GM21526 (cell line): ENCODE results near the gene SLC27A3.

Experiments
- ATAC-seq: cut with Tn5 transposase; IDR thresholded peaks from one replicate; pipeline ENCODE4 v1.9.1; 2021; ENCODE audit warnings: moderate library complexity; ENCODE audit not compliant: unreplicated experiment, low FRiP score

Gene SLC27A3, protein sequence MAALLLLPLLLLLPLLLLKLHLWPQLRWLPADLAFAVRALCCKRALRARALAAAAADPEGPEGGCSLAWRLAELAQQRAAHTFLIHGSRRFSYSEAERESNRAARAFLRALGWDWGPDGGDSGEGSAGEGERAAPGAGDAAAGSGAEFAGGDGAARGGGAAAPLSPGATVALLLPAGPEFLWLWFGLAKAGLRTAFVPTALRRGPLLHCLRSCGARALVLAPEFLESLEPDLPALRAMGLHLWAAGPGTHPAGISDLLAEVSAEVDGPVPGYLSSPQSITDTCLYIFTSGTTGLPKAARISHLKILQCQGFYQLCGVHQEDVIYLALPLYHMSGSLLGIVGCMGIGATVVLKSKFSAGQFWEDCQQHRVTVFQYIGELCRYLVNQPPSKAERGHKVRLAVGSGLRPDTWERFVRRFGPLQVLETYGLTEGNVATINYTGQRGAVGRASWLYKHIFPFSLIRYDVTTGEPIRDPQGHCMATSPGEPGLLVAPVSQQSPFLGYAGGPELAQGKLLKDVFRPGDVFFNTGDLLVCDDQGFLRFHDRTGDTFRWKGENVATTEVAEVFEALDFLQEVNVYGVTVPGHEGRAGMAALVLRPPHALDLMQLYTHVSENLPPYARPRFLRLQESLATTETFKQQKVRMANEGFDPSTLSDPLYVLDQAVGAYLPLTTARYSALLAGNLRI

DNA sequence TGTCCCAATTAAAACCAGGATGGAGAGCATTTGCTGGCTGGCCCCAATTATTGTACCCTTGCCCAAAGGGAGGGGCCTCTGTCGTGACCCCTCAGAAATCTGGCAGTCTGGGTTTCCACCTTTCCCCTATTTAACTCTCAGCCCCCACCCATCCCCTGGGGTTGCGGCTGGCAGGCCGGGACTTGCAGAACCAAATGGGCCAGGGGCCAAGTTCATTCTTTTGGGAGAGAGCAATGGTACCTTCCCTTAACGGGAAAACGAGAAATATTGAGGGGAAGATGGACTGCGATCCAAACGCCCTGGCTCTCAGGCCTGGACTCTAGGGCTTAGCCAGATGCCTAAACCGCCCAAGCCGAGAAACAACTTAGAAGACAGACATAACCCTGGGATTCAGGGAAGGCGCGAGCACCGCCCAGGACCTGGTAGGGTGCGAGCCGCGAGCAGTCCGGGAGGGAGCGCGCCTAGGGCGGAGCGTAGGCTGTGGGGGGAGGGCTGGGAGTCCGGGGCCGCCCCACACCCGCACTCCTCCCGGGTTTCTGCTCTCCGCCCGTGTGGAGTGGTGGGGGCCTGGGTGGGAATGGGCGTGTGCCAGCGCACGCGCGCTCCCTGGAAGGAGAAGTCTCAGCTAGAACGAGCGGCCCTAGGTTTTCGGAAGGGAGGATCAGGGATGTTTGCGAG, at the start of gene SLC27A3:
SLC27A3 (plus strand) TSS at position 628 of the 678 bp plus-strand sequence. CDS start 91 bp downstream, outside the sequence.
- no peak for ATAC-seq

DNA sequence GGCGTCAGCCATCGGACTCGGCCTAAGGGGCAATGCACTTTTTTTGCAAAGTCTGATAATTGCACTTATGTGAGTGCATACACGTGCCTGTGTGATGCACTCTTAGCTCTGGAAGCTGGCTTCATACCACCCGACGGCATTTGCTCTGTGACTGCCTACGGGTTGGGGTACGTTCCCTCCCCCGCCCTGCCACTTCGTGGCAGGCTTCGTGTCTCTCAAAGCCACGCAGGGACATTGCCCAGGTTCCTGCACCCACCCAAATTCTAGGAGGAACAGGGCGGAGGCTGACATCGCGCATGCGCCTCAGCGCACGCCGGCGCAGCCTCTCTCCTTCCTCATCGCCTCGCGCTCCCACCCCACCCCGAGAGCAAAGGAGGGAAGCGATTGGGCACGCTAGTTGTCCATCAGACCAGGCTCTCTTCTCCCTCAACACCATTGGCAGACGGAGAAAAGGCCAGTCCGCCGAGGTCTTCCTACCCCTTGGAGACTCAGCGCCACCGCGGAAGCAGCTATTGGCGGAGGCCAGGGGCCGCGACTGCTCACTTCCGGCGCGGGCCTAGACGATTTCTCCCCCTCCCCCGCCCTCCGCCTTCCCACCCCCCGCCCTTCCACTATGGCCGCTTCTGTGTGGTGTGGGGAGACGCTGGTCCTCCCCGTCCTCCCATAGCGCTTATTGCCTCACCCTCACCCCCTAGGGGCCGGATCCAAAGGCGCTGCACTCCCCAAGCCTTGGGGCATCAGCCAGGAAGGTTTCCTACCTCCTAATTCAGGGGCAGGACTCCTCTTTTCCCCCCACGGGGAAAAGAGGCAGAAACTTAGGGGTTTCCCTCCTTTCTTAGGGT, 47.5 kb upstream of the SLC27A3 start, which contains the start of gene INTS3:
INTS3 (plus strand) TSS at position 588 of the 842 bp plus-strand sequence. CDS start 585 bp downstream, outside the sequence.
- peak; percentile 89 for ATAC-seq

DNA sequence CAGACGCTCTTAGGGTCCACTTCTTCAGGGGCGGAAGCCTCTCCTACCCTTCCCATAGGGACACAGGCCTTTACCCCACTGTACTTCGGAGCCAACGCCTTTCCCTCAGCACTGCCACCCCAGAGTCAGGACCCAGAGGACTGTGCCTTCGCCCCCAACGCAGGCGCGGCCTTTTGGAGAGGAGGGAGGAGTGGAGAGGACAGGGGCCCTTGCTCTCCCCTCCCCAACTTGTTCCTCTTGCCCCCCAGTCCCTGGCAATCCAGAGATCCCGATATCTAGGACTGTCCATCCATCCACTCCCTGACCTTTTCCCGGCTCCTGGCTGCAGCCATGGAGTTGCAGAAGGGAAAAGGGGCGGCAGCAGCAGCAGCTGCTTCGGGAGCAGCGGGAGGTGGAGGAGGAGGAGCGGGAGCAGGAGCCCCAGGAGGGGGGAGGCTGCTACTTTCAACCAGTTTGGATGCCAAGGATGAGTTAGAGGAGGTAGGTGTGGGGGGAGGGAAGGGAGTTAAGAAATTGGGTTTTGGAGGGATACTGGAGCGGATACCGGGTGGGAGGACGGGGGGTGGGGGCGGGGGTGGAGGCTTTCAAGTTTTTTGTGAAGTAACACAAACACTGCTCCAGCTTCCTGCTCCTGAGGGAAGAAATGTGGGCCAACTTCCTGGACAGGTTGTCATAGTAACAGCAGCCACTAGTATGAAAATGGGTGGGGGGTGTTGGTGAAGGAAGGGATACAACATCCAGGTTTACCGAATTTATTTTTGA, 46.7 kb upstream of the SLC27A3 start:
- peak; percentile 4 for ATAC-seq

DNA sequence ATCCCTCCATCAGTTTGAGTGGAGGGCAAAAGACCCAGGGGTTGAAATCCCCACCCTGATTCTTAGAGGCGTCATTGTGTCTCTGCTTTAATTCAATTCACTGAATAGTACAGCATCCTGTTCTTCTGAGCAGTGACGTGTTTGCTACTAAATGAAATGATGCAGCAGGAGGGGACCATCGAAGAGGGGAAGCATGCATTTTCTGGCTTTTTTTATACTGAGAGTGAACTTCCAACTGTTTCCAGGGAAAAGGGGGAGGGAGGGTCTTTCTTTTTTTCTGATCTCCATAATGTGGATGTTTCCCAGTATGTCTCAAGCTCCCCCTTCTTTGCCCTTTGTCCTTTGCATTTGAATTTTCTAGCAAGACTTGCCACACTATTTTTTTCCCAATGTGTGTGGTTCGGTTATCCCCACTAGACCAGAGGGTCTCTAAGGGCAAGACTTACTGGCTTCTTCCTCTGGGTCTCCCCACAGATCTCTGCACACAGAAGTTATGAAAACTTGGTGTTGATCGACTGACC, 44.7 kb upstream of the SLC27A3 start:
- no peak for ATAC-seq

DNA sequence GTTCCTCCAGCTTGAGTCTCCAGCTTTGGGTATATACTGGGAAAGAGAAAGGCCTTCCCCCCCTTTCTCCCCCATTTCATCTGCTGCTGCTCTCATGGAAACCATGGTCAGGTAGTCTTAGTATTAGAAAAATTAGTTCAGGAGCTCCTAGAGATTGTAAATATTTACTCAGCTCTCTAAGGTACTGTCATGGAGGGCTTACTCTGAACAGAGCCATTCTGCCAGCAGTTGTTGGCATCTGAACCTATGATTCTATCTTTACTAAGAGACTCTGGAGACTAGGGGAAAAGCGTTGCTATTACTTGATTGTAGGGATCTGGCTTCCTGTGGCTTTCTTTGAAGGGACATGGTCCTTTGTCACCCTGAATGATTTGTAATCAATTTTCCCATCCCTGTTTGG, 41.2 kb upstream of the SLC27A3 start:
- ATAC-seq = no peak

DNA sequence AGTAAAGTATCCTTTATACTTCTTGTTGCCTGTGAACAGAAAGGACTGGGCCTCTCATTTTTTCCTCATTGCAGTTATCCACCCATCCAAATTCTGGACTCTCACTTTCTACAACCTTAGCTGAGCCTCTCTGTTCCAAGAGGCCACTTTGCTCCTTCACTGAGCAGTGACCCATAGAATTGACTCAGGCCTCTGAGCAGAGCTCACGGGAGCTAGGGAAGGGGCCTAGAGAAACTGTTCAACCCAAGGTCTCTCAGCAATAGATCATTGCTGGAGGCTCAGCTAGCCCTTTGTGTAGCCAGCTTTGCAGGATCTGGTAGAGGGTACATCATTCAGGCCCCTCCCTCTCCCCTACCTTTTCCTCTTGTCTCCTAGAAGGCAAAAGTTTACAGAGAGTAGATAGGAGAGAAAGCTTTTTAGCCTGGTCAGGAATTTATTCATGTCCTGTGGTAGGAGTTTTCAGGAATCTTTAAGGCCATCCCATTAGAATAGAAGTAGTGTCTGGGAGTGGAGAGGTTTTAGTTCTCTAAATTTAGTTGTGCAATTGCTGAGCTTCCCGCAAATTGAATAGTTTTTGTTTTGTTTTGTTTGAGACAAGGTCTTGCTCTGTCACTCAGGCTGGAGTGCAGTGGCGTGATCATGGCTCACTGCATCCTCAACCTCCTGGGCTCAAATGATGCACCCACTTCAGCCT, 40.7 kb upstream of the SLC27A3 start:
- ATAC-seq = no peak

DNA sequence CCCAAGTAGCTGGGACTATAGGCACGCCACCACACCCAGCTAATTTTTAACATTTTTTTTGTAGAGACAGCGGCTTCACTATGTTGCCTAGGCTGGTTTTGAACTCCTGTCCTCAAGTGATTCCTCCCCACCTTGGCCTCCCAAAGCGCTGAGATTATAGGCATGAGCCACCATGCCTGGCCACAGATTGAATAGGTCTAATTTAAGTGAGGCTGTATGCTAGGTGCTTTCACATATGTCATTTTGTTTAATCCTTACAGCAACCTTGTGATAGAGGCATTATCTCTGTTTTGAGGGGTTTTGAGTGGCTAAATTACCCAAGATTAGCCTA, 40.2 kb upstream of the SLC27A3 start:
- no peak for ATAC-seq

DNA sequence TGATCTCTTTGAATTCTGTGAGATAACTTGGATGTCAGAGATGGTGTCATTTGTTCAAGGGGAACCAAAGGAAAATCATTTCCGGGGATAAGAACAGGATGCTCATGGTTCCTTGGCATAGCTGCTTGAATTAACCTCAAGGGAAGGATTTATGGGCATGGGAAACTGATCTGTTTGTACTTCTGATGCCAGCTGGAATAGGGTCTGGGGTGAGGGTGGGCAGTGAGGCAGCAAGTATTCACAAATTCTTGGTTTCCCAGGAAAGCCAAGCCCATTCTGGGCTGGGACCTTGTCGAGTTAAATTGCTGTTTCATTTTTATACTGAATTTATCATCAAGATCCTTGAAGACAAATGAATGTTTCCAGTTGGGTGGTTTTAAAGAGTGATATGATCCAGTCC, 33.2 kb upstream of the SLC27A3 start:
- ATAC-seq = no peak

DNA sequence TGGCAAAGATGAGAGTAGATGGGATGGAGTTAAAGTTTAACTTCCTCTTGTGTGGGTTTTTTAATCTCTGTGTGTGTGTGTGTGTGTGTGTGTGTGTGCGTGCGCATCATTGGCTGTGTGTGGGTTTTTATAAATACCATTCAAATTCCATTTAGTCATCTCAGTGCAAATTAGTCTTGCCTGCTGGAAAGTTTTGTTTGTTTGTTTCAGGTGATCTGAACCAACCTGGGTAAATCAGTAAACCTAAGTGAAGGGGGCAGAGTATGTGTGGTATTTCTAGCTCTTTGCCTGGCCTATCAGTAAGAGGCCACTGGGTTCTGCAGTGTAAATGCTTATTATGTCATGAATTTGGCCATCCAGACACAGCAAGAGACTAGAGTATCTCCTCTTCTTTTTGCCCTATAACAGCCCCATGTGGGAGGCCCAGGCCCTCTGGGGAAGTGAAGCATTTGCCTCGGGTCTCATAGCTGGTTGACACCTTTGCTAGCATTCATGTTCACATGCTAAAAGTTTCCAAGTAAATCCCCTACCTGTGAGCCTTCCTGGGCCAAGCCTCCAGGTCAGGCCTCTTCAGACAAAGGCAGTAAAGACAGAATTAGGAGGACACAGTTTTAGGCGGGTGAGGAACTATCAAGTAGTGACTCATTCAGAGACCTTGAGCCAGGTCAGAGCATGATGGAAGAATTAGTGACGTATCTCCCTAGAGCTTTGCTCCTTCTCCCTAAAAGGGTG, 32.6 kb upstream of the SLC27A3 start:
- no peak for ATAC-seq

DNA sequence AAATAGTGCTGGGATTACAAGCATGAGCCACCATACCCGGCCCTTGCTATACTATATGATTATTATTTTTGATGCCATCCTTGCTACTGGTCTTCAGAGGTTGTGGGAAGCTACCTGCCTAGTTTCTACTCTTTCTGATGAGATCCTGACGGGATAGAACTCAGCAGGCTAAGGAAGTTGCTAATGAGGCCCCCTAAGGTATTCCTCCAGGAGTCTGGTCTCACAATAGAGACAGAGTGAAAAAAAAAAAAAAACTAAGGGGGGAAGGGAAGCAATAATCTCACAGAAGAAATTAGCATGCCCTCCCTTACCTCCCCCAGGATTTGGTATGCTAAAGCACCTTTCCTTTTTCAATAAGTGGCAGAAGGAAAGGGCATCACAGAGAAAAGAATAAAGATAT, 29.8 kb upstream of the SLC27A3 start:
- no peak for ATAC-seq

DNA sequence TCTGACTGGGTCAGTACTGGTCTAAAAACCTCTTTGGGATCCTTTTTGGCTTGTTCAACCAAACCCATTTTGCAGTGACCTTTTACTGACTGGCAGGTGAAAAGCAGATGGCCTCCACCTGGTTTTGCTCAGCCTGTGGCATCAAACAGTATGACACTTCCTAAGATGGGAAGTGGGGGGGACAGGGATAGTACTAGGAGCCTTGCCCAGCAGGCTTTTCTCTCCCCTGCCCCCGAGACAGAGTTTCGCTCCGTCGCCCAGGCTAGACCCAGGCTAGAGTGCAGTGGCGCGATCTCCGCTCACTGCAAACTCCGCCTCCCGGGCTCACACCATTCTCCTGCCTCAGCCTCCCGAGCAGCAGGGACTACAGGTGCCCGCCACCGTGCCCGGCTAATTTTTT, 29.0 kb upstream of the SLC27A3 start:
- no peak for ATAC-seq

DNA sequence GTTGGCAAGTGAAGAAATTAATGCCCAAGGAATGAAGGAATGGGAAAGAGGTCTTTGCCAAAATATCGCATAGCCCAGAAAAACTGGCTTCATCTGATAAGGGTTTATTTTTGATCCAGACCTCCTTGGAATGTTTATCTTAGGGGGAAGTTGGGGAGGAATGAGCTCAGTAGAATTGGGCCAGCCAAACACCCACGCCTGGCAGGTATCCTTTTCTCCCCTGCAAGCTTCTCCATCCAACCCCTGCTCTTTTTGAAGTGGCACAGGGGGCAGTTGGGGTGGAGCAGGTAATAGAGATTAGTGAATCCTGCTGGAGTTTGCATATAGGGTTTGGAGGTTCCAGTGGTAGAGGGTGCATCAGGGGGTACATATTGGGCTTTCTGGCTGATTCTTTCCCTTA, 26.3 kb upstream of the SLC27A3 start:
- no peak for ATAC-seq

DNA sequence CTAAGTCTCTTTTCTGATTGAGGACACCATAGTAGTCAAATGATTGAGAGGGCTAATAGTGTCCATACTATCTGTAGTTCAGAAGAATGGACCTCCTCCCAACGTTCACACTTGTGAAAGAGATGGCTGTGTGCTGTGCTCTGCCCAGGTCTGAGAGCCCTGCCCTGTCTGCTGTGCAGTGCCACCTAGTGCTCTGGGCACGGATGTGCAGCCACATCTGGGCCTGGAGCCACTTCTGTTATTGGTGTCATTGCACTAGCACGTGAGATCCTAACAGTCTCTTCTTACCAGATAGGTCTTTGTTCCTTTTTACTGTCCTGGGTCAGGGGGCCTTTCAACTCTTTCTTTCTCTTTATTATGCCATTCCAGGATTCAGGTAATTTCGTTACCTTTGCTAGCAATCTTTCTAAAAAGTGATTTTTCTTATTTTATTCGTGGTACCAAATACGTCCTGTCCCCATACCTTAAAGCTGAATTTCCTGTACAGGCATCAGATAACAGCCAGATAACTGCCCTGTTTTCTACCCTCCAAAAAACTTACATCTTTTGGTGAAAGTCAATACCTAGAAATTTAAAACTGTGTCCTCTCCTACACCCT, 25.7 kb upstream of the SLC27A3 start:
- no peak for ATAC-seq

DNA sequence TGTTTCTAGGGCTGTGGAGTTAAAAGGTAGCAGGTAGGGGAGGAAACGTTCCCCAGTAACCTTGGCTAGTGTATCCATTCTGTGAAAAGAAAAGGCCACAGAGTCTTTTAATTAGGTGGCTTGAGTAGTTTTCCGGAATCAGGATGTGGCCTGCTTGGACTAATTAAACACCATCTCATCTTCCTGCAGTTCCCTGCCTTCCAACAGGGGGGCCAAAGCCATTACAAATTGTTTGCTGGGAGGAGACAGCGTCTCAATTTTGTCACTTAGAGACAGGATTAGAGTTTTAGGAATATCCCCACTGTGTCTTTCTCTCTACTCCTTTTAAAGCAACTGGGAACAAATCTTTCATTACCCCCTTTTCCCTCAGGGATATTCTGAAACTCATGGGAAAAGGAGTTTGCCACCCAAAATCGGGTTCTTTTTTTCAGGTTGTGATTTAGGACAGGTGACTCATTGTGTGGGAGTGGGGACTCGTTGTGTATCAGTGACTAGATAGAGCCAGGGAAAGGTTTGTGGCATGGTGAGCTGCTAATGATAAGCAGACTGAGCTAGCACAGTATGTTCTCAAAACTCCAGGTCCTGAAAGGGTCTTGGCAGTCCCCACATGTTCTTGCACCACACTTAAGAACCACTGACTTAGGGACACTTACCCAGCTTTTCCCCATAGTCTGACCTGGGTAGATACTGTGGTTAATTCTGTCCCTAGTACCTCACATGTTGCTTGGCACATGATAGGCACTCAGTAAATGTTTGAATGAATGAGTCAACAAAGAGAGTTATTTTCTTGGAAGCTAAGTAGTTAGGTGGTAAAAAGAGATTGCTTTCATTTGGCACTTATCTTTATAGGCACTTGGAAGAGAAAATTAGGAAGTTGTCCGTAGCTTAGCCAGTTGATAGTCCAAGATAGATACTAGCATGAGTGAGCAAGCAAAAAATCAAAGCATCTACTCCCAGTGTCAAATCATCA, 24.9 kb upstream of the SLC27A3 start:
- ATAC-seq = no peak

DNA sequence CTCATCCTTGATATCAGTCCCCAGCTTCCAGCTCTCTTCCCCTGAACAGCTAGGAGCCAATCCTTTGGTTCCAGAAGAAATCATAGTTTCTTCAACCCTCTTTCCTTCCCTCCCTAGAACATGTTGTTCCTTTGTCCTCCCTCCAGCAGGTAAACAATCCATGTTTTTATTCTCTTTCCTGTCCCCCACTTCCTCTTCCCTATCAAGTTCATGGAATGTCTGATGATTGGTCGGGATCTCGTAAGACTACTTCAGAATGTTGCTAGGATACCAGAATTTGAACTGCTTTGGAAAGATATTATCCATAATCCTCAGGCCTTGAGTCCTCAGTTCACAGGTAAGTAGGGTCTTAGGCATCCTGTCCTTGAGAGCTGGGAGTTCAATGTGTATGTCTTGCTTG, 23.1 kb upstream of the SLC27A3 start:
- ATAC-seq = no peak

DNA sequence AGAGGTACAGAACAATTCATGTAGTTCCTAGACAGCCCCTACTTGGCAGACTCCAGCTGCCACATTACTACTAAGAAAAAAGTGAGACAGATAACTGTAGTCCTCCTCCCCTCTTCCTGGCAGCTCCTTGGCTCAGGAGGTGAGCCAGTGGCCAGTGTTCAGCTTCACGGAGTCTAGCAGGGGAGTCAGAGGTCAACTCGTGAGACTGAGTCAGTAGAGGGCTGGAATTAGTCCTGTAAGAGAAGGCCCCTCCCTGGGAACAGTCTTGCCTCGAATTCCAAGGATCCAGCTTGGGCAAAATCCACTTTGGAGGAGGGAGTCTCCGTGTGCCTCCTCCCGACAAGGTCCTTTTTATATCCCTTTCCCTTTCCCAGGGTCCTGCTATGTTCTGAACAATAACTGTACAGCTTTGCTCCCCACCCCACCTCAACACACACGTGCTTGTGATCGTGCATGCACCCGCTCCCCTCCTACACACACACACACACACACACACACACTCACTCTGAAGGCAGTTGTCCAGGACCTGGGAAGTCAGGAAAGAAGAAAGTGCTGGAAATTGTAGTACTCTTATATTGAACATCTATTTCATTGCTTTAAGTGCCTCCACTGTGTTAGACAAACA, 22.5 kb upstream of the SLC27A3 start:
- no peak for ATAC-seq
